Adrenal gland (tissue), 12 donors: ENCODE measurements around the gene RCAN3. TPM values are rescaled to one million over a fixed set of nuclear protein-coding genes. Genes with fewer than 3 reads are reported as not detected.

Experiments
- DNase-seq, 7 donors: peaks; one replicate each; pipeline ENCODE4 v3.0.0-alpha.2; 2019 to 2020
- H3K27ac ChIP-seq, 5 donors: fragments of 200-600 bp; sonication (generic) in 4 of 5; 1 replicate in 3 of 5; 2 replicates in 2 of 5; pipeline versions ENCODE4 v1.5.1 to v1.8.0; 2016 to 2020; ENCODE audit warnings: mild to moderate bottlenecking in 1 of 5
- H3K27me3 ChIP-seq: fragments of 200-600 bp; 2 replicates; pipeline ENCODE4 v1.8.0; 2021
- H3K36me3 ChIP-seq, 2 donors: fragments of 200-600 bp; replicated peaks in 1 of 2; 1 replicate in 1 of 2; 2 replicates in 1 of 2; pipeline versions ENCODE4 v1.5.1 to v1.8.0; 2018 to 2022
- H3K4me1 ChIP-seq, 2 donors: fragments of 200-600 bp; replicated peaks in 1 of 2; 1 replicate in 1 of 2; 2 replicates in 1 of 2; pipeline versions ENCODE4 v1.5.1 to v1.8.0; 2018 to 2021
- H3K4me3 ChIP-seq, 4 donors: fragments of 200-600 bp; sonication (generic) in 3 of 4; one replicate each; pipeline ENCODE4 v1.5.1; 2016 to 2018
- H3K9me3 ChIP-seq, 3 donors: fragments of 200-600 bp; sonication (generic) in 1 of 3; replicated peaks in 1 of 3; 1 replicate in 2 of 3; 2 replicates in 1 of 3; pipeline versions ENCODE4 v1.5.1 to v1.8.0; 2016 to 2021
- POLR2A ChIP-seq, 2 donors: fragments of 450-650 bp; IDR thresholded peaks; one replicate each; pipeline ENCODE4 v1.6.1; 2017; ENCODE audit warnings: antibody characterized with exemption in 2 of 2, mild to moderate bottlenecking in 2 of 2, moderate library complexity in 1 of 2
- WGBS, 4 donors: extraction: QIAGEN DNeasy Blood & Tissue Kit in 2 of 4; methylation state at CpG; one replicate each; pipeline versions ENCODE4 v1.1.5 to v1.1.7; 2013 to 2017; 5-methylcytosine and 5-hydroxymethylcytosine counted together
- intact Hi-C, 2 donors: fragments of 100-400 bp; cut with DNase I; formaldehyde crosslinking; loops; one replicate each; pipeline versions ENCODE4 v1.14.1 to v1.15.0; 2022 to 2023
- polyA plus RNA-seq, 3 donors: library from polyadenylated mRNA; stranded (reverse); fragments of 200-250 nt in 2 of 3; fragments of 350-450 nt in 1 of 3; fragmentation: Illumina TruSeq in 1 of 3; extraction: RNeasy Lipid Tissue Mini Kit (QIAGEN cat#74804) in 1 of 3; gene quantifications; one replicate each; pipeline ENCODE4 v1.2.3, GENCODE V29; 2013 to 2014
- total RNA-seq, 9 donors: library from RNA; depleted of rRNA in 4 of 9; stranded (reverse); fragments of >200 nt in 4 of 9; fragments of 120-200 nt in 1 of 9; fragmentation: NEBNext Ultra II Directional in 1 of 9; extraction: Animal tissue kit (Norgen Biotek cat#: 25700) in 1 of 9; gene quantifications; one replicate each; pipeline versions ENCODE4 v1.1.0 to v1.2.4, GENCODE V29; 2013 to 2023
- TF ChIP-seq, protein P1 (sequence below), 6 experiments: fragments of 450-650 bp in 4 of 6; fragments of 200-600 bp in 2 of 6; sonication (generic) in 1 of 6; IDR thresholded peaks; 1 replicate in 5 of 6; 2 replicates in 1 of 6; pipeline versions ENCODE4 v1.5.1 to v1.8.0; 2016 to 2021; ENCODE audit warnings: antibody characterized with exemption in 6 of 6, mild to moderate bottlenecking in 2 of 6, moderate library complexity in 1 of 6
- donor health status: healthy with polysubstance abuse.
- donor health status: Bipolar disorder and iron deficiency.
- donor health status: DM: yes; HTN: yes; CAD: no.
- donor health status: DM: no; HTN: no; CAD: no.
- donor health status: DM: no; HTN: no; CAD: no.
- donor health status: DM: yes; HTN: yes; CAD: no.

The RCAN3 gene
- total and polyA plus RNA-seq, 12 donors: 0.48 to 5.6 (median 2.2) TPM

DNA sequence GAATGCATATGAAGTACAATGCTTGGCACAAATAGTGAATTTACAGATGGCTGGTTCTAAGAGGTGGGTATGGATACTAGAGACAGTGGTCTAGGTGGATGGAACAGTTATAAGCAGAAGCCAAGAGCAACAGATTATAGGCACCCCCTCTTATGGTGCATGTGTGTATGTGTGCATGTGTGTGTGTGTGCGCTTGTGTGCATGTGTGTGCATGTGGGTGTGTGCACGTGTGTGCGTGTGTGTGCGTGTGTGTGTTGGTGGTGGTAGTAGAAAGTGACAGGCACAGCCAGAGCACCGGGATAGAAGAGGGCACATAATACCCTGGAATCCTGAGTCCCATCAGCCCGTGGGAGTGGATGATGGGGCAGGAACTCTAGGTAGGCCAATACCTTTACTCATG, 54.6 kb downstream of the RCAN3 start:
- no peak overlapping the region for H3K4me3 ChIP-seq
- 82 to 95% (median 91%) methylated on average over 6 of the region's 6 CpGs for WGBS, 4 donors
- H3K27ac ChIP-seq: no peak overlapping the region
- H3K9me3 ChIP-seq: no peaks in the 10 kb centered on the region
- intact Hi-C loops: no loop called here
- TF ChIP-seq, protein P1, sequence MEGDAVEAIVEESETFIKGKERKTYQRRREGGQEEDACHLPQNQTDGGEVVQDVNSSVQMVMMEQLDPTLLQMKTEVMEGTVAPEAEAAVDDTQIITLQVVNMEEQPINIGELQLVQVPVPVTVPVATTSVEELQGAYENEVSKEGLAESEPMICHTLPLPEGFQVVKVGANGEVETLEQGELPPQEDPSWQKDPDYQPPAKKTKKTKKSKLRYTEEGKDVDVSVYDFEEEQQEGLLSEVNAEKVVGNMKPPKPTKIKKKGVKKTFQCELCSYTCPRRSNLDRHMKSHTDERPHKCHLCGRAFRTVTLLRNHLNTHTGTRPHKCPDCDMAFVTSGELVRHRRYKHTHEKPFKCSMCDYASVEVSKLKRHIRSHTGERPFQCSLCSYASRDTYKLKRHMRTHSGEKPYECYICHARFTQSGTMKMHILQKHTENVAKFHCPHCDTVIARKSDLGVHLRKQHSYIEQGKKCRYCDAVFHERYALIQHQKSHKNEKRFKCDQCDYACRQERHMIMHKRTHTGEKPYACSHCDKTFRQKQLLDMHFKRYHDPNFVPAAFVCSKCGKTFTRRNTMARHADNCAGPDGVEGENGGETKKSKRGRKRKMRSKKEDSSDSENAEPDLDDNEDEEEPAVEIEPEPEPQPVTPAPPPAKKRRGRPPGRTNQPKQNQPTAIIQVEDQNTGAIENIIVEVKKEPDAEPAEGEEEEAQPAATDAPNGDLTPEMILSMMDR (IDR thresholded peaks at IDR 0.05): no peak
- no peak for TF ChIP-seq POLR2A (IDR thresholded peaks at IDR 0.05)
- no peak for DNase-seq
- H3K27me3 ChIP-seq: peaks cover 18% of the 10 kb centered on the region
- H3K36me3 ChIP-seq: no peaks in the 10 kb centered on the region
- H3K4me1 ChIP-seq: peaks cover 0 to 7% of the 10 kb centered on the region in 2 donors

DNA sequence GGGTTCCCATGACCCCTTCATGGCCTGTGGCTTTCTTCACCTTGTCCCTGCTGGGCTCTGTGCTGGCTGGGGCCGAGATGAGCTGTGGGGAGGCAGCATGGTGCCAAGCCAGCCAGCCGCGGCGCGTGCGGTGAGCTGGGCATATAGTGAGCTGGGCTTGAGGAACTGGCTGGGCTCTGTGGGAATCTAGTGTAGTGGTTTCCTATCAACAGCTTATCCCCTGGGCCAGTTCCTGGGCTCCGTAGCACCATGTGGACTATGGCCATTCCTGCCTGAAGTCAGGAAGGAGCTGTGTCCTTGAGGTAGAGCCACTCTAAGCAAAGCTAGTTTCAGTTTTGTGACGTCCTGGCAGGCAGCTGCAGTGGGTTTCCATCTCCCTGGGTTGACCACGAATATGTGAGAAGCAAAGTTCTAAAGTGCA, 55.1 kb downstream of the RCAN3 start:
- Histone ChIP-seq H3K27me3 (peaks cover 18% of the 10 kb centered on the region), H3K27ac (no peak overlapping the region), H3K4me3 (no peak overlapping the region), H3K4me1 (peaks cover 0 to 7% of the 10 kb centered on the region in 2 donors), H3K9me3 (no peaks in the 10 kb centered on the region), H3K36me3 (no peaks in the 10 kb centered on the region)
- no peak for TF ChIP-seq POLR2A (IDR thresholded peaks at IDR 0.05)
- TF ChIP-seq, protein P1 (IDR thresholded peaks at IDR 0.05): no peak
- WGBS, 4 donors: 64 to 73% (median 67%) methylated on average over 4 to 9 of the region's 9 CpGs
- intact Hi-C loops: no loop called here
- no peak for DNase-seq

DNA sequence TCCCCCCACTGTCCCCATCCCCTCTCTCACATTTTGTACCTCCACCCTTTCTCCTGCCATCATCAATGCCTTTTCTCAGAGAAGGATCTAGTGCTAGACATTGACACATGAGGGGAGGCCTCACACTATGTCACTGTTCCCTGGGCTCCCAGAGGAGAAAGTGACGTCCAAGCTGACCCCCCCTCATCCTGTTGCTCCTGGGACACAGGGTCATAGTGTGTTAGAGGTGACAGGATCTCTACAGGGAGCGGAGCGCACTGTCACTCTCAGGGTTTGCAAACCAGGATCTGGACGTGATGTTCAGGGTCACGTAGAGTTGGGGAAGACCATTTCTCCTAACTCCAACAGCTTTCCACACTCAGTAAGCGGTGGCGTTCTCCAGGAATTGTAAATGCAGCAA, 55.8 kb downstream of the RCAN3 start:
- intact Hi-C loops: no loop called here
- DNase-seq: no peak
- Histone ChIP-seq H3K4me1 (peaks cover 0 to 7% of the 10 kb centered on the region in 2 donors), H3K9me3 (no peaks in the 10 kb centered on the region), H3K4me3 (no peak overlapping the region), H3K36me3 (no peaks in the 10 kb centered on the region), H3K27ac (no peak overlapping the region), H3K27me3 (peaks cover 18% of the 10 kb centered on the region)
- TF ChIP-seq POLR2A (IDR thresholded peaks at IDR 0.05): no peak
- TF ChIP-seq, protein P1 (IDR thresholded peaks at IDR 0.05): no peak
- 72 to 85% (median 76%) methylated on average over 7 of the region's 7 CpGs for WGBS, 4 donors

DNA sequence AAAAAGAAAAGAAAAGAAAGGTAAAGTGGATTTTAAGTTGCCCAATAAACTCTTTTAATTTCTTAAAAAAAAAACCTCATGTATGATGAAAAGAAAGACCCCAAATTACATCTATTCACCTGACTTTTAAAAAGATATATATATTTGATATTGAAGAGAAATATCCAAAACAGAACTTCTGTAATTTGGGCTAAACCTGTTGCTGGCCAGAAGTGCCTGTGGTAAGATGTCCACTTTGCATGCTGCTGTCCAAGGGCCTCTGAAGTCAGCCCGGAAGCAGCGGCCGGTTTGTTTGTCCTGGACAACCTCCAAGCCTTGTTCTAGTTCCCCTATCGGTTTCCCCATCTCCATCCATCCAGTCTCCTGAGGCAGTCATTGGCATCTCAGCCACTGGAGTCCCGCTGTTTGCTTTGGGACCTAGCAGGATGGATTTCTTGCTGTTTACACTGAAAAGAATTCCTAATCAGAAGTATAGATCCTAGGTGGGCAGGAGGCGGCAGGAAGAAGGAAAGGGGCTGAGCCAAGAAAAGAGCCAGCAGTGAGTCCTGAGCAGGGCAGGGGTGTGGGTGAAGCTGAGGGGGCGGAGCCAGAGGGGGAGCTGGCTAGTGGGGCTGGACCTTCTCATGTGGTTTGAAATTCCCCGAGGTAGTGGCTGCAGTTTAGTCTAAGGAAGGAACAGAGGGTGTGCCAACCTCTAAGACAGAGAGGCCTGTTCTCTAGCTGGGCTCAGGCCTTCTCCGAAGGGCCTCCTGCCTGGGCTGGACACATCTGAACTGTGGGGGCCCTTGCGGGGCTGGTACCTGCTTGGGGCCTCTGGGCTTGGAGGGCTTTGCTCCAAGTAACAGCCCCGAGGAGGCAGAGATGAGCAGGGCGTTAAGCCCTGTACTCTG, 56.5 kb downstream of the RCAN3 start:
- DNase-seq: peak in 6 of 7 donors; percentile 33 to 70 (median 50)
- TF ChIP-seq, protein P1 (IDR thresholded peaks at IDR 0.05): no peak
- TF ChIP-seq POLR2A (IDR thresholded peaks at IDR 0.05): no peak
- Histone ChIP-seq H3K4me3 (no peak overlapping the region), H3K27ac (no peak overlapping the region), H3K9me3 (no peaks in the 10 kb centered on the region), H3K27me3 (peaks cover 18% of the 10 kb centered on the region), H3K36me3 (no peaks in the 10 kb centered on the region), H3K4me1 (peaks cover 0 to 7% of the 10 kb centered on the region in 2 donors)
- intact Hi-C loops: no loop called here
- WGBS, 4 donors: 49 to 53% (median 51%) methylated on average over 12 of the region's 12 CpGs
